IgD-negative memory B cell (primary cell): ENCODE measurements around the gene CFL1. TPM values are rescaled to one million over a fixed set of nuclear protein-coding genes. Genes with fewer than 3 reads are reported as not detected.

Experiments
- H3K27ac Mint-ChIP-seq, 3 donors: one replicate each; pipeline ENCODE4 v1.8.0; 2020 to 2022; ENCODE audit warnings: mild to moderate bottlenecking in 3 of 3, mixed read lengths in 3 of 3, moderate library complexity in 1 of 3
- H3K27me3 Mint-ChIP-seq: one replicate; pipeline ENCODE4 v1.8.0; 2021; ENCODE audit warnings: mixed read lengths
- H3K36me3 Mint-ChIP-seq: one replicate; pipeline ENCODE4 v1.8.0; 2020; ENCODE audit warnings: mild to moderate bottlenecking, mixed read lengths
- H3K4me1 Mint-ChIP-seq, 3 donors: one replicate each; pipeline ENCODE4 v1.8.0; 2020 to 2022; ENCODE audit warnings: mixed read lengths in 3 of 3, mild to moderate bottlenecking in 1 of 3
- H3K4me3 Mint-ChIP-seq, 4 donors: one replicate each; pipeline ENCODE4 v1.8.0; 2020 to 2022; ENCODE audit warnings: mild to moderate bottlenecking in 4 of 4, mixed read lengths in 4 of 4, moderate library complexity in 3 of 4
- H3K9me3 Mint-ChIP-seq, 3 donors: one replicate each; pipeline ENCODE4 v1.8.0; 2020 to 2021; ENCODE audit warnings: mixed read lengths in 3 of 3, mild to moderate bottlenecking in 1 of 3
- polyA plus RNA-seq: library from polyadenylated mRNA; unstranded; fragments of 300-500 nt; fragmentation: Illumina TruSeq; gene quantifications from one replicate; pipeline ENCODE4 v1.2.3, GENCODE V29; 2021

Gene CFL1
- 2,244 TPM for polyA plus RNA-seq

GRCh38 chr11:65857853-65858680 lies at the start of gene CFL1:
Gene CFL1, minus strand, starts transcription at chr11:65858180. Its CDS starts 81 bp downstream, at chr11:65858099.
- H3K4me3 Mint-ChIP-seq: peak within 1 kb of the TSS; percentile 96 to 98 (median 97)
- peaks cover 30 to 45% (median 35%) of the 10 kb centered on the region in 3 donors for H3K4me1 Mint-ChIP-seq
- H3K27ac Mint-ChIP-seq: peak within 1 kb of the TSS; percentile 96 to 98 (median 97)
- no peaks in the 10 kb centered on the region for H3K27me3 Mint-ChIP-seq
- no peaks in the 10 kb centered on the region for H3K9me3 Mint-ChIP-seq
- H3K36me3 Mint-ChIP-seq: peaks cover 6% of the 10 kb centered on the region

- no peaks in the 10 kb centered on the region for H3K36me3 Mint-ChIP-seq
- no peak overlapping the region for H3K4me3 Mint-ChIP-seq
- H3K27me3 Mint-ChIP-seq: peaks cover 31% of the 10 kb centered on the region
- no peaks in the 10 kb centered on the region for H3K9me3 Mint-ChIP-seq
- H3K27ac Mint-ChIP-seq: no peak overlapping the region
- peaks cover 0 to 5% (median 0%) of the 10 kb centered on the region in 3 donors for H3K4me1 Mint-ChIP-seq
Observed at GRCh38 chr11:65906602-65907001, 48.6 kb upstream of the CFL1 start.

- Mint-ChIP-seq H3K9me3 (no peaks in the 10 kb centered on the region), H3K4me3 (peak overlapping the region in 1 of 4 donors; percentile 2), H3K36me3 (peaks cover 3% of the 10 kb centered on the region), H3K27ac (no peak overlapping the region), H3K4me1 (peaks cover 4 to 6% (median 4%) of the 10 kb centered on the region in 3 donors), H3K27me3 (peaks cover 18% of the 10 kb centered on the region)
Observed at GRCh38 chr11:65903715-65904114, 45.7 kb upstream of the CFL1 start.

- H3K4me3 Mint-ChIP-seq: no peak overlapping the region
- H3K27me3 Mint-ChIP-seq: peaks cover 15% of the 10 kb centered on the region
- H3K27ac Mint-ChIP-seq: no peak overlapping the region
- peaks cover 3% of the 10 kb centered on the region for H3K36me3 Mint-ChIP-seq
- H3K9me3 Mint-ChIP-seq: no peaks in the 10 kb centered on the region
- H3K4me1 Mint-ChIP-seq: peaks cover 4 to 6% (median 4%) of the 10 kb centered on the region in 3 donors
Observed at GRCh38 chr11:65903068-65903481, 45.1 kb upstream of the CFL1 start.

GRCh38 chr11:65900899-65901180 lies 42.9 kb upstream of the CFL1 start:
- Mint-ChIP-seq H3K9me3 (no peaks in the 10 kb centered on the region), H3K27me3 (peaks cover 11% of the 10 kb centered on the region), H3K4me1 (peaks cover 4 to 6% (median 5%) of the 10 kb centered on the region in 3 donors)

GRCh38 chr11:65900125-65900898 lies 42.3 kb upstream of the CFL1 start, which contains the start of gene FOSL1:
Gene FOSL1, minus strand, starts transcription at chr11:65900388. Its CDS starts 49 bp downstream, at chr11:65900339.
- Mint-ChIP-seq H3K27ac (peak within 1 kb of the TSS in 1 of 3 donors; percentile 46), H3K36me3 (peaks cover 3% of the 10 kb centered on the region), H3K9me3 (no peaks in the 10 kb centered on the region), H3K4me3 (peak within 1 kb of the TSS; percentile 48 to 87 (median 76)), H3K4me1 (peaks cover 4 to 6% (median 5%) of the 10 kb centered on the region in 3 donors), H3K27me3 (peaks cover 11% of the 10 kb centered on the region)

More at GRCh38 chr11:65900899-65901180, 42.9 kb upstream of the CFL1 start:
- Mint-ChIP-seq H3K27ac (peak overlapping the region in 1 of 3 donors; percentile 46), H3K36me3 (peaks cover 3% of the 10 kb centered on the region), H3K4me3 (peak overlapping the region; percentile 48 to 87 (median 76))

GRCh38 chr11:65899356-65900124 lies 41.6 kb upstream of the CFL1 start:
- Mint-ChIP-seq H3K27ac (no peak overlapping the region), H3K27me3 (peaks cover 11% of the 10 kb centered on the region), H3K4me1 (peaks cover 4 to 6% (median 5%) of the 10 kb centered on the region in 3 donors), H3K9me3 (no peaks in the 10 kb centered on the region), H3K4me3 (peak overlapping the region in 3 of 4 donors; percentile 43 to 82 (median 50)), H3K36me3 (peaks cover 3% of the 10 kb centered on the region)

GRCh38 chr11:65898656-65899355 lies 40.8 kb upstream of the CFL1 start:
- peak overlapping the region in 2 of 3 donors; percentile 39 to 58 for H3K27ac Mint-ChIP-seq
- peaks cover 11% of the 10 kb centered on the region for H3K27me3 Mint-ChIP-seq
- peaks cover 8 to 11% (median 9%) of the 10 kb centered on the region in 3 donors for H3K4me1 Mint-ChIP-seq
- H3K4me3 Mint-ChIP-seq: peak overlapping the region in 3 of 4 donors; percentile 14 to 87 (median 78)
- H3K9me3 Mint-ChIP-seq: no peaks in the 10 kb centered on the region
- peaks cover 3% of the 10 kb centered on the region for H3K36me3 Mint-ChIP-seq

GRCh38 chr11:65897020-65897471 lies 39.1 kb upstream of the CFL1 start:
- H3K27me3 Mint-ChIP-seq: peaks cover 11% of the 10 kb centered on the region
- H3K4me1 Mint-ChIP-seq: peaks cover 16 to 20% (median 19%) of the 10 kb centered on the region in 3 donors
- peak overlapping the region in 1 of 3 donors; percentile 70 for H3K27ac Mint-ChIP-seq
- peaks cover 3% of the 10 kb centered on the region for H3K36me3 Mint-ChIP-seq
- peak overlapping the region in 2 of 4 donors; percentile 17 for H3K4me3 Mint-ChIP-seq
- no peaks in the 10 kb centered on the region for H3K9me3 Mint-ChIP-seq

- H3K9me3 Mint-ChIP-seq: no peaks in the 10 kb centered on the region
- H3K4me3 Mint-ChIP-seq: peak overlapping the region in 2 of 4 donors; percentile 17
- peaks cover 10% of the 10 kb centered on the region for H3K27me3 Mint-ChIP-seq
- peaks cover 3% of the 10 kb centered on the region for H3K36me3 Mint-ChIP-seq
- peak overlapping the region in 1 of 3 donors; percentile 70 for H3K27ac Mint-ChIP-seq
- peaks cover 17 to 23% (median 22%) of the 10 kb centered on the region in 3 donors for H3K4me1 Mint-ChIP-seq
Observed at GRCh38 chr11:65896034-65896999, 38.3 kb upstream of the CFL1 start.

GRCh38 chr11:65895482-65895981 lies 37.6 kb upstream of the CFL1 start:
- H3K9me3 Mint-ChIP-seq: no peaks in the 10 kb centered on the region
- H3K4me3 Mint-ChIP-seq: peak overlapping the region in 2 of 4 donors; percentile 17 to 74
- H3K27ac Mint-ChIP-seq: peak overlapping the region in 2 of 3 donors; percentile 50 to 89
- peaks cover 4% of the 10 kb centered on the region for H3K27me3 Mint-ChIP-seq
- H3K36me3 Mint-ChIP-seq: peaks cover 3% of the 10 kb centered on the region
- peaks cover 15 to 22% (median 19%) of the 10 kb centered on the region in 3 donors for H3K4me1 Mint-ChIP-seq

- peaks cover 3% of the 10 kb centered on the region for H3K36me3 Mint-ChIP-seq
- H3K9me3 Mint-ChIP-seq: no peaks in the 10 kb centered on the region
- peaks cover 25 to 31% (median 31%) of the 10 kb centered on the region in 3 donors for H3K4me1 Mint-ChIP-seq
- H3K27ac Mint-ChIP-seq: peak overlapping the region; percentile 24 to 94 (median 83)
- no peaks in the 10 kb centered on the region for H3K27me3 Mint-ChIP-seq
- peak overlapping the region; percentile 77 to 92 (median 90) for H3K4me3 Mint-ChIP-seq
Observed at GRCh38 chr11:65894034-65894591, 36.1 kb upstream of the CFL1 start.
